Esophagus squamous epithelium (tissue), 5 donors: Measurements from ENCODE around the gene ALOX15B. TPM values are rescaled to one million over a fixed set of nuclear protein-coding genes. Genes with fewer than 3 reads are reported as not detected.

Experiments used
- DNase-seq: peaks from one replicate; lab custom pipeline; 2025; lab: John Stamatoyannopoulos, UW
- H3K27ac ChIP-seq, 4 donors: fragments of 200-600 bp; sonication (generic); one replicate each; pipeline ENCODE4 v1.5.1; 2016 to 2019; ENCODE audit warnings: mild to moderate bottlenecking in 1 of 4
- H3K27me3 ChIP-seq, 4 donors: fragments of 200-600 bp; sonication (generic); 1 replicate in 3 of 4; 2 replicates in 1 of 4; pipeline versions ENCODE4 v1.5.1 to v1.6.0; 2017 to 2021; ENCODE audit warnings: antibody characterized with exemption in 1 of 4
- H3K36me3 ChIP-seq, 3 donors: fragments of 200-600 bp; sonication (generic); one replicate each; pipeline ENCODE4 v1.5.1; 2016 to 2019
- H3K4me1 ChIP-seq, 3 donors: fragments of 200-600 bp; sonication (generic); one replicate each; pipeline ENCODE4 v1.5.1; 2017 to 2019
- H3K4me3 ChIP-seq, 4 donors: fragments of 200-600 bp; sonication (generic); 1 replicate in 3 of 4; 2 replicates in 1 of 4; pipeline ENCODE4 v1.5.1; 2016 to 2019; ENCODE audit warnings: mild to moderate bottlenecking in 2 of 4, moderate library complexity in 1 of 4
- H3K9me3 ChIP-seq, 3 donors: fragments of 200-600 bp; sonication (generic); one replicate each; pipeline ENCODE4 v1.5.1; 2016 to 2019
- CTCF ChIP-seq, 6 experiments: fragments of 450-650 bp in 4 of 6; fragments of 200-600 bp in 2 of 6; sonication (generic) in 2 of 6; IDR thresholded peaks; one replicate each; pipeline ENCODE4 v1.5.1; 2016 to 2019; ENCODE audit warnings: antibody characterized with exemption in 6 of 6, mild to moderate bottlenecking in 4 of 6, moderate library complexity in 4 of 6
- POLR2A ChIP-seq, 4 donors: fragments of 450-650 bp; IDR thresholded peaks; one replicate each; pipeline ENCODE4 v1.6.1; 2017; ENCODE audit warnings: antibody characterized with exemption in 4 of 4, mild to moderate bottlenecking in 4 of 4, moderate library complexity in 3 of 4
- WGBS, 2 donors: methylation state at CpG; one replicate each; pipeline ENCODE4 v1.1.5; 2018; 5-methylcytosine and 5-hydroxymethylcytosine counted together
- intact Hi-C: fragments of 100-400 bp; cut with DNase I; formaldehyde crosslinking; loops from one replicate; pipeline ENCODE4 v1.15.0; 2022
- total RNA-seq, 4 donors: library from RNA; depleted of rRNA; stranded (reverse); fragments of >200 nt; gene quantifications; one replicate each; pipeline ENCODE4 v1.1.0, GENCODE V29; 2016
- donor health status: DM: yes; HTN: yes; CAD: no.

ALOX15B gene
- total RNA-seq, 4 donors from 2014 or later: 24.0 to 104 (median 50.5) TPM

- peaks cover 0 to 47% (median 2%) of the 10 kb centered on the region in 4 donors for H3K27me3 ChIP-seq
- intact Hi-C loops: loop anchor here (5.0 kb wide), 1 partner anchor 34 kb away; no protein-coding TSS in a partner anchor
Observed at GRCh38 chr17:8012996-8013640, 25.7 kb upstream of the ALOX15B start.

GRCh38 chr17:8013731-8014557 is 24.9 kb upstream of the ALOX15B start:
- 80 to 94% methylated on average over 6 of the region's 12 CpGs for WGBS, 2 donors
- peaks cover 28 to 37% (median 29%) of the 10 kb centered on the region in 3 donors for H3K4me1 ChIP-seq
- H3K27ac ChIP-seq: no peak overlapping the region
- intact Hi-C loops: loop anchor here (5.0 kb wide), 1 partner anchor 33 kb away; no protein-coding TSS in a partner anchor
- no peak for TF ChIP-seq CTCF (IDR thresholded peaks at IDR 0.05)
- no peak for TF ChIP-seq POLR2A (IDR thresholded peaks at IDR 0.05)
- no peak overlapping the region for H3K4me3 ChIP-seq
- no peaks in the 10 kb centered on the region for H3K9me3 ChIP-seq
- peaks cover 0 to 47% (median 2%) of the 10 kb centered on the region in 4 donors for H3K27me3 ChIP-seq
- no peaks in the 10 kb centered on the region for H3K36me3 ChIP-seq
- no peak for DNase-seq

More at GRCh38 chr17:8012996-8013640, 25.7 kb upstream of the ALOX15B start:
- WGBS, 2 donors: 74 to 80% methylated on average over 5 of the region's 17 CpGs
- no peak overlapping the region for H3K4me3 ChIP-seq
- H3K36me3 ChIP-seq: no peaks in the 10 kb centered on the region
- peaks cover 22 to 28% (median 25%) of the 10 kb centered on the region in 3 donors for H3K4me1 ChIP-seq
- no peak overlapping the region for H3K27ac ChIP-seq
- H3K9me3 ChIP-seq: no peaks in the 10 kb centered on the region
- TF ChIP-seq CTCF (IDR thresholded peaks at IDR 0.05) (no peak), POLR2A (IDR thresholded peaks at IDR 0.05) (no peak)
- DNase-seq: no peak

- H3K4me3 ChIP-seq: no peak overlapping the region
- 91 to 96% methylated on average over 7 to 9 of the region's 9 CpGs for WGBS, 2 donors
- intact Hi-C loops: loop anchor here (5.0 kb wide), 1 partner anchor 33 kb away; no protein-coding TSS in a partner anchor
- H3K27me3 ChIP-seq: peaks cover 0 to 47% (median 2%) of the 10 kb centered on the region in 4 donors
- no peak overlapping the region for H3K27ac ChIP-seq
- H3K4me1 ChIP-seq: peaks cover 33 to 42% (median 35%) of the 10 kb centered on the region in 3 donors
- no peaks in the 10 kb centered on the region for H3K36me3 ChIP-seq
- DNase-seq: no peak
- TF ChIP-seq CTCF (IDR thresholded peaks at IDR 0.05): no peak
- TF ChIP-seq POLR2A (IDR thresholded peaks at IDR 0.05): no peak
- no peaks in the 10 kb centered on the region for H3K9me3 ChIP-seq
Observed at GRCh38 chr17:8014558-8014850, 24.4 kb upstream of the ALOX15B start.

- DNase-seq: no peak
- WGBS, 2 donors: 79 to 89% methylated on average over 7 to 16 of the region's 44 CpGs
- H3K4me3 ChIP-seq: peak overlapping the region in 3 of 4 donors; percentile 51 to 71 (median 51)
- no peaks in the 10 kb centered on the region for H3K36me3 ChIP-seq
- TF ChIP-seq CTCF (IDR thresholded peaks at IDR 0.05) (no peak), POLR2A (IDR thresholded peaks at IDR 0.05) (no peak)
- peaks cover 34 to 51% (median 44%) of the 10 kb centered on the region in 3 donors for H3K4me1 ChIP-seq
- intact Hi-C loops: no loop called here
- H3K27ac ChIP-seq: peak overlapping the region in 3 of 4 donors; percentile 89 to 93 (median 91)
- no peaks in the 10 kb centered on the region for H3K9me3 ChIP-seq
- H3K27me3 ChIP-seq: peaks cover 0 to 47% (median 2%) of the 10 kb centered on the region in 4 donors
Observed at GRCh38 chr17:8015236-8015956, 23.5 kb upstream of the ALOX15B start.
